Caco-2 (cell line): ENCODE results near the gene SFSWAP. TPM values are rescaled to one million over a fixed set of nuclear protein-coding genes. Genes with fewer than 3 reads are reported as not detected.
"Not testable (repeated sequence)": the region's sequence is repeated elsewhere in the genome, so short reads cannot be mapped to it uniquely, and the experiment has no call there.

ENCODE experiments used
- BruUV-seq: library from RNA; stranded (reverse); fragments of 400-500 nt; replicated peaks from 2 replicates; lab custom pipeline; 2021; lab: Mats Ljungman, UMichigan
- CTCF ChIA-PET: fragments of 300-600 bp; sonication (Branson Sonifier 250); formaldehyde crosslinking; loops from one replicate; lab custom pipeline; 2022; ENCODE audit warnings: antibody characterized with exemption; lab: Charles Lee
- POLR2A ChIA-PET: fragments of 300-600 bp; sonication (Branson Sonifier 250); formaldehyde crosslinking; loops from one replicate; lab custom pipeline; 2022; ENCODE audit warnings: antibody characterized with exemption; lab: Charles Lee
- DNase-seq, 2 experiments: peaks; one replicate each; pipeline versions ENCODE4 v3.0.0 to v3.0.0-alpha.2; 2020 to 2022
- H3K27me3 ChIP-seq: replicated peaks from 2 replicates; pipeline ENCODE4 v1.6.0; 2011; ENCODE audit warnings: low read length; ENCODE audit not compliant: control insufficient read depth, insufficient read depth
- H3K36me3 ChIP-seq: 2 replicates; pipeline ENCODE4 v1.5.1; 2011; ENCODE audit warnings: low read length; ENCODE audit not compliant: control insufficient read depth, insufficient read depth
- H3K4me1 ChIP-seq: fragments of 250-450 bp; sonication (Bioruptor Pico); 2 replicates; pipeline ENCODE4 v1.5.1; 2020; ENCODE audit warnings: mild to moderate bottlenecking
- H3K4me3 ChIP-seq: 2 replicates; pipeline ENCODE4 v1.5.1; 2011; ENCODE audit warnings: low read depth, mild to moderate bottlenecking, control low read depth, low read length
- H3K9me3 ChIP-seq: fragments of 250-450 bp; sonication (Bioruptor Pico); 2 replicates; pipeline ENCODE4 v1.5.1; 2020; ENCODE audit warnings: mild to moderate bottlenecking, moderate library complexity
- H3K27ac Mint-ChIP-seq: one replicate; pipeline ENCODE4 v1.8.0; 2022; ENCODE audit warnings: mixed read lengths; ENCODE audit not compliant: unreplicated experiment
- H3K27me3 Mint-ChIP-seq: one replicate; pipeline ENCODE4 v1.8.0; 2022; ENCODE audit warnings: mixed read lengths; ENCODE audit not compliant: insufficient read depth, unreplicated experiment
- H3K36me3 Mint-ChIP-seq: one replicate; pipeline ENCODE4 v1.8.0; 2022; ENCODE audit warnings: mild to moderate bottlenecking, mixed read lengths; ENCODE audit not compliant: insufficient read depth, unreplicated experiment
- H3K4me1 Mint-ChIP-seq: one replicate; pipeline ENCODE4 v1.8.0; 2022; ENCODE audit warnings: low read depth, mixed read lengths; ENCODE audit not compliant: unreplicated experiment
- H3K4me3 Mint-ChIP-seq: one replicate; pipeline ENCODE4 v1.8.0; 2022; ENCODE audit warnings: mild to moderate bottlenecking, moderate library complexity, mixed read lengths; ENCODE audit not compliant: unreplicated experiment
- H3K9me3 Mint-ChIP-seq: one replicate; pipeline ENCODE4 v1.8.0; 2022; ENCODE audit warnings: mixed read lengths; ENCODE audit not compliant: unreplicated experiment
- intact Hi-C: fragments of 100-400 bp; cut with micrococcal nuclease; formaldehyde crosslinking; loops from one replicate; pipeline ENCODE4 v1.10.0; 2022; ENCODE audit not compliant: unreplicated experiment
- total RNA-seq: library from RNA; stranded (reverse); gene quantifications from 2 replicates; pipeline ENCODE4 v1.2.3, GENCODE V29; 2022
- TF ChIP-seq, protein P1 (sequence below), 2 experiments: fragments of 200-600 bp in 1 of 2; IDR thresholded peaks; 1 replicate in 1 of 2; 2 replicates in 1 of 2; pipeline versions ENCODE4 v1.5.1 to v1.8.0; 2011 to 2022; ENCODE audit warnings: antibody characterized with exemption in 1 of 2, control low read depth in 1 of 2, inconsistent platforms in 1 of 2, low read depth in 1 of 2, low read length in 1 of 2, mild to moderate bottlenecking in 1 of 2, moderate library complexity in 1 of 2; ENCODE audit not compliant: insufficient read depth in 1 of 2, severe bottlenecking in 1 of 2, unreplicated experiment in 1 of 2

SFSWAP gene
- total RNA-seq, 1 experiment from 2014 or later: 42.3 TPM

DNA sequence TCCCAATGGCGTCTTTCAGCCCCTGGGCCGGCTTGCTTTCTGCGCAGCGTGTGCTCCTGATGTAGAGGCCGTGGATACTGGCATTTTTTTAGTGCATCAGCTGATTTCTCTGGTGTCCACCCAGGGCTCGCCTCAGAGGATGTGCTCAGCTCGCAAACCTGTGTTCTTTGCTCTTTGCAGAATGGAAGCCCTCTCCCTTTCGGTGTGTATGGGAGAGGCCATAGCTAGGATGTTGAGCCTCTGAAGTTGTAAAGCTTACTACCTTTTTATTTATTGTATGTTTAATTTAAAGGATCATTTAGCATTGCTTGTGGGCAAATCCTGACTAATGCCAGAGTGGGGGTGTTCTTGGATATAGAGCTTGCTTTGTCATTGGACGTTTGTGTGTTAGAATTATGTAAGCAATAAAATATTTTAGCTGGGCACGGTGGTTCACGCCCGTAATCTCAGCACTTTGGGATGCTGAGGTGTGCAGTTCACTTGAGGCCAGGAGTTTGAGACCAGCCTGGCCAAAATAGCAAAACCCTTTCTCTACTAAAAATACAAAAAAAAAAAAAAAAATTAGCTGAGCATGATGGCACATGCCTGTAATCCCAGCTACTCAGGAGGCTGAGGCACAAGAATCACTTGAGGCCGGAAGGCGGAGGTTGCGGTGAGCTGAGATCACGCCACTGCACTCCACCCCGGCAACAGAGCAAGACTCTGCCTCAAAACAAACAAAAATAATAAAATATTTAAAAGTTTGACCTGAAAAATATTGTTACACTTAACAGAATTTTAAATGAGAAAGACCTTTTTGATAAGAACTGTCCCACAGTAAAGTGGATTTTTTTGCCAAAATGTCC, 64.7 kb downstream of the SFSWAP start:
- Histone ChIP-seq H3K36me3 (no peaks in the 10 kb centered on the region), H3K4me1 (no peaks in the 10 kb centered on the region), H3K4me3 (no peak overlapping the region), H3K27me3 (no peaks in the 10 kb centered on the region), H3K9me3 (no peaks in the 10 kb centered on the region)
- Mint-ChIP-seq H3K4me3 (no peak overlapping the region), H3K4me1 (no peaks in the 10 kb centered on the region), H3K36me3 (peaks cover 72% of the 10 kb centered on the region), H3K27ac (no peak overlapping the region), H3K9me3 (no peaks in the 10 kb centered on the region), H3K27me3 (no peaks in the 10 kb centered on the region)
- POLR2A ChIA-PET: no interaction called here
- DNase-seq: no peak
- TF ChIP-seq, protein P1, sequence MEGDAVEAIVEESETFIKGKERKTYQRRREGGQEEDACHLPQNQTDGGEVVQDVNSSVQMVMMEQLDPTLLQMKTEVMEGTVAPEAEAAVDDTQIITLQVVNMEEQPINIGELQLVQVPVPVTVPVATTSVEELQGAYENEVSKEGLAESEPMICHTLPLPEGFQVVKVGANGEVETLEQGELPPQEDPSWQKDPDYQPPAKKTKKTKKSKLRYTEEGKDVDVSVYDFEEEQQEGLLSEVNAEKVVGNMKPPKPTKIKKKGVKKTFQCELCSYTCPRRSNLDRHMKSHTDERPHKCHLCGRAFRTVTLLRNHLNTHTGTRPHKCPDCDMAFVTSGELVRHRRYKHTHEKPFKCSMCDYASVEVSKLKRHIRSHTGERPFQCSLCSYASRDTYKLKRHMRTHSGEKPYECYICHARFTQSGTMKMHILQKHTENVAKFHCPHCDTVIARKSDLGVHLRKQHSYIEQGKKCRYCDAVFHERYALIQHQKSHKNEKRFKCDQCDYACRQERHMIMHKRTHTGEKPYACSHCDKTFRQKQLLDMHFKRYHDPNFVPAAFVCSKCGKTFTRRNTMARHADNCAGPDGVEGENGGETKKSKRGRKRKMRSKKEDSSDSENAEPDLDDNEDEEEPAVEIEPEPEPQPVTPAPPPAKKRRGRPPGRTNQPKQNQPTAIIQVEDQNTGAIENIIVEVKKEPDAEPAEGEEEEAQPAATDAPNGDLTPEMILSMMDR (IDR thresholded peaks at IDR 0.05; ENCODE audit: insufficient read depth in 1 of 2, low read depth in 1 of 2, low read length in 1 of 2, severe bottlenecking in 1 of 2, unreplicated experiment in 1 of 2): no peak
- BruUV-seq: no TSS peak
- CTCF ChIA-PET: interaction anchor here (0.7 kb wide), 1 partner anchor 20 kb away, joined by 4 read pairs; no protein-coding TSS in a partner anchor
- intact Hi-C loops: no loop called here

- no peak overlapping the region for H3K4me3 ChIP-seq
- ChIA-PET CTCF (interaction anchor here (0.7 kb wide), 1 partner anchor 21 kb away, joined by 4 read pairs; no protein-coding TSS in a partner anchor), POLR2A (no interaction called here)
- no peaks in the 10 kb centered on the region for H3K4me1 ChIP-seq
- DNase-seq: no peak
- Mint-ChIP-seq H3K27ac (no peak overlapping the region), H3K36me3 (peaks cover 65% of the 10 kb centered on the region), H3K4me3 (no peak overlapping the region), H3K9me3 (no peaks in the 10 kb centered on the region), H3K27me3 (no peaks in the 10 kb centered on the region), H3K4me1 (no peaks in the 10 kb centered on the region)
- no TSS peak for BruUV-seq
- no peaks in the 10 kb centered on the region for H3K9me3 ChIP-seq
- no peaks in the 10 kb centered on the region for H3K36me3 ChIP-seq
- H3K27me3 ChIP-seq: no peaks in the 10 kb centered on the region
- TF ChIP-seq, protein P1 (IDR thresholded peaks at IDR 0.05; ENCODE audit: insufficient read depth in 1 of 2, low read depth in 1 of 2, low read length in 1 of 2, severe bottlenecking in 1 of 2, unreplicated experiment in 1 of 2): no peak
- intact Hi-C loops: no loop called here
These were observed 65.5 kb downstream of the SFSWAP start for GRCh38 chr12:131776237-131776889.

DNA sequence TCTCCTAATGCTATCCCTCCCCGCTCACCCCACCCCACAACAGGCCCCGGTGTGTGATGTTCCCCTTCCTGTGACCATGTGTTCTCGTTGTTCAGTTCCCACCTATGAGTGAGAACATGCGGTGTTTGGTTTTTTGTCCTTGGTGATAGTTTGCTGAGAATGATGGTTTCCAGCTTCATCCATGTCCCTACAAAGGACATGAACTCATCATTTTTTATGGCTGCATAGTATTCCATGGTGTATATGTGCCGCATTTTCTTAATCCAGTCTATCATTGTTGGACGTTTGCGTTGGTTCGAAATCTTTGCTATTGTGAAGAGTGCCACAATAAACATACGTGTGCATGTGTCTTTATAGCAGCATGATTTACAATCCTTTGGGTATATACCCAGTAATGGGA, 66.4 kb downstream of the SFSWAP start:
- BruUV-seq, H3K4me1 Mint-ChIP-seq: not testable (repeated sequence)

More for the DNA sequence above, 66.4 kb downstream of the SFSWAP start:
- H3K27ac Mint-ChIP-seq, H3K4me3 ChIP-seq, H3K9me3 Mint-ChIP-seq, H3K9me3 ChIP-seq, H3K27me3 ChIP-seq, intact Hi-C loops, H3K4me1 ChIP-seq, DNase-seq, H3K36me3 ChIP-seq, H3K4me3 Mint-ChIP-seq, H3K27me3 Mint-ChIP-seq, CTCF ChIA-PET, POLR2A ChIA-PET: not testable (repeated sequence)
- H3K36me3 Mint-ChIP-seq: peaks cover 65% of the 10 kb centered on the region
